WTC11 (cell line): ENCODE measurements around the gene GMPR. TPM values are rescaled to one million over a fixed set of nuclear protein-coding genes. Genes with fewer than 3 reads are reported as not detected.

Experiments used
- ATAC-seq: fragments of 200-7000 bp; cut with Tn5 transposase; 2 replicates; pipeline ENCODE4 v1.10.0; 2021; ENCODE audit warnings: mild to moderate bottlenecking, moderate library complexity
- CTCF ChIA-PET: fragments of 300-600 bp; sonication (Branson Sonifier 250); formaldehyde crosslinking; loops from one replicate; lab custom pipeline; 2021; ENCODE audit warnings: antibody characterized with exemption; lab: Charles Lee
- POLR2A ChIA-PET: fragments of 350-600 bp; sonication (Branson Sonifier 250); formaldehyde crosslinking; loops from one replicate; lab custom pipeline; 2021; ENCODE audit warnings: antibody characterized with exemption; lab: Charles Lee
- DNase-seq: peaks from one replicate; pipeline ENCODE4 v3.0.0; 2021; ENCODE audit warnings: low spot score
- H3K27ac Mint-ChIP-seq: 2 replicates; pipeline ENCODE4 v1.8.0; 2021; ENCODE audit warnings: mixed read lengths
- H3K27me3 Mint-ChIP-seq: 2 replicates; pipeline ENCODE4 v1.8.0; 2021; ENCODE audit warnings: low read depth, mild to moderate bottlenecking, moderate library complexity, mixed read lengths
- H3K36me3 Mint-ChIP-seq: 2 replicates; pipeline ENCODE4 v1.8.0; 2021; ENCODE audit warnings: mixed read lengths
- H3K4me1 Mint-ChIP-seq: 2 replicates; pipeline ENCODE4 v1.8.0; 2022; ENCODE audit warnings: mixed read lengths
- H3K4me3 Mint-ChIP-seq: 2 replicates; pipeline ENCODE4 v1.8.0; 2021; ENCODE audit warnings: mild to moderate bottlenecking, moderate library complexity, mixed read lengths
- H3K9me3 Mint-ChIP-seq: 2 replicates; pipeline ENCODE4 v1.8.0; 2021; ENCODE audit warnings: mixed read lengths
- CBFB ChIP-seq: sonication (generic); formaldehyde crosslinking; IDR thresholded peaks from 2 replicates; pipeline ENCODE4 v1.8.1; 2022; ENCODE audit warnings: mild to moderate bottlenecking, low read depth, missing genetic modification reagents
- CDX4 ChIP-seq: fragments of 250-450 bp; sonication (Bioruptor Pico); IDR thresholded peaks from 2 replicates; pipeline ENCODE4 v1.9.0; 2021; ENCODE audit warnings: moderate library complexity, mild to moderate bottlenecking, inconsistent platforms, borderline replicate concordance
- CREB1 ChIP-seq: sonication (generic); formaldehyde crosslinking; IDR thresholded peaks from 2 replicates; pipeline ENCODE4 v1.8.0; 2023; ENCODE audit warnings: mild to moderate bottlenecking, missing genetic modification reagents
- CREM ChIP-seq: sonication (generic); formaldehyde crosslinking; IDR thresholded peaks from 2 replicates; pipeline ENCODE4 v1.8.1; 2022; ENCODE audit warnings: mild to moderate bottlenecking, missing genetic modification reagents, moderate library complexity
- E2F5 ChIP-seq: sonication (generic); formaldehyde crosslinking; IDR thresholded peaks from 2 replicates; pipeline ENCODE4 v1.8.1; 2022; ENCODE audit warnings: mild to moderate bottlenecking, moderate library complexity, missing genetic modification reagents
- FOXK1 ChIP-seq: sonication (generic); formaldehyde crosslinking; IDR thresholded peaks from 2 replicates; pipeline ENCODE4 v1.8.0; 2022; ENCODE audit warnings: mild to moderate bottlenecking, moderate library complexity, missing genetic modification reagents
- HMGA2 ChIP-seq: fragments of 250-450 bp; sonication (Bioruptor Pico); IDR thresholded peaks from 2 replicates; pipeline ENCODE4 v1.4.0; 2021; ENCODE audit warnings: mild to moderate bottlenecking, moderate library complexity
- HMGXB4 ChIP-seq: sonication (generic); formaldehyde crosslinking; IDR thresholded peaks from 2 replicates; pipeline ENCODE4 v1.8.1; 2023; ENCODE audit warnings: mild to moderate bottlenecking, moderate library complexity, missing genetic modification reagents
- PRRX2 ChIP-seq: fragments of 250-450 bp; sonication (Bioruptor Pico); IDR thresholded peaks from 2 replicates; pipeline ENCODE4 v1.8.0; 2021; ENCODE audit warnings: mild to moderate bottlenecking
- SP1 ChIP-seq: sonication (generic); formaldehyde crosslinking; conservative IDR thresholded peaks from 2 replicates; pipeline ENCODE4 v1.8.1; 2022; ENCODE audit warnings: missing genetic modification reagents
- ZNF281 ChIP-seq: sonication (generic); formaldehyde crosslinking; IDR thresholded peaks from 2 replicates; pipeline ENCODE4 v1.8.0; 2023; ENCODE audit warnings: mild to moderate bottlenecking, missing genetic modification reagents
- ZNF423 ChIP-seq: fragments of 250-450 bp; sonication (Bioruptor Pico); IDR thresholded peaks from 2 replicates; pipeline ENCODE4 v2.1.2; 2022; ENCODE audit warnings: mild to moderate bottlenecking, moderate library complexity
- total RNA-seq: library from RNA; stranded (reverse); gene quantifications from 3 replicates; pipeline ENCODE4 v1.2.3, GENCODE V29; 2021
- TF ChIP-seq, protein P1 (sequence below): sonication (generic); formaldehyde crosslinking; IDR thresholded peaks from 2 replicates; pipeline ENCODE4 v1.8.1; 2023; ENCODE audit warnings: mild to moderate bottlenecking, missing genetic modification reagents, moderate library complexity
- TF ChIP-seq, protein P2 (sequence below): fragments of 250-450 bp; sonication (Bioruptor Pico); IDR thresholded peaks from 2 replicates; pipeline ENCODE4 v2.1.2; 2022; ENCODE audit warnings: mild to moderate bottlenecking, moderate library complexity
- TF ChIP-seq, protein P3 (sequence below): sonication (generic); formaldehyde crosslinking; IDR thresholded peaks from 2 replicates; pipeline ENCODE4 v1.8.1; 2023; ENCODE audit warnings: mild to moderate bottlenecking, missing genetic modification reagents, moderate library complexity
- TF ChIP-seq, protein P4 (sequence below): sonication (generic); formaldehyde crosslinking; IDR thresholded peaks from 2 replicates; pipeline ENCODE4 v1.8.1; 2022; ENCODE audit warnings: mild to moderate bottlenecking, missing genetic modification reagents, moderate library complexity, borderline replicate concordance
- TF ChIP-seq, protein P5 (sequence below): sonication (generic); formaldehyde crosslinking; IDR thresholded peaks from 2 replicates; pipeline ENCODE4 v1.8.1; 2023; ENCODE audit warnings: mild to moderate bottlenecking, missing genetic modification reagents
- TF ChIP-seq, protein P6 (sequence below): sonication (generic); formaldehyde crosslinking; IDR thresholded peaks from 2 replicates; pipeline ENCODE4 v1.8.0; 2023; ENCODE audit warnings: missing genetic modification reagents

GMPR gene
- total RNA-seq, 1 experiment from 2014 or later: 2.4 TPM

DNA sequence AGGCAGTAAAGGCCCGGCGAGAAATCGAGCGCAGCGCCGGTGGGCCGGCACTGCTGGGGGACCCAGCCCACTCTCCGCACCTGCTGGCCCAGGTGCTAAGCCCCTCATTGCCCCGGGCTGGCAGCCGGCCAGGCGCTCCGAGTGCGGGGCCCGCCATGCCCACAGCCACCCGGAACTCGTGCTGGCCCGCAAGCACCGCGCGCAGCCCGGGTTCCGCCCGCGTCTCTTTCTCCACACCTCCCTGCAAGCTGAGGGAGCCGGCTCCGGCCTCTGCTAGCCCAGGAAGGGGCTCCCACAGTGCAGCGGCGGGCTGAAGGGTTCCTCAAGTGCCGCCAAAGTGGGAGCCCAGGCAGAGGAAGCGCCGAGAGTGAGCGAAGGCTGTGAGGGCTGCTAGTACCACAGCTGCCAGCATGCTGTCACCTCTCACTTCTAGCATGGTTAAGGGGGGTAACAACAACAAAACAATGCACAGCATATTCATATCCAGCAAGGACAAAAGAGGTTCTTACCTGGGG lies 11.3 kb upstream of the GMPR start (continued):
- TF ChIP-seq ZNF281: no peak

DNA sequence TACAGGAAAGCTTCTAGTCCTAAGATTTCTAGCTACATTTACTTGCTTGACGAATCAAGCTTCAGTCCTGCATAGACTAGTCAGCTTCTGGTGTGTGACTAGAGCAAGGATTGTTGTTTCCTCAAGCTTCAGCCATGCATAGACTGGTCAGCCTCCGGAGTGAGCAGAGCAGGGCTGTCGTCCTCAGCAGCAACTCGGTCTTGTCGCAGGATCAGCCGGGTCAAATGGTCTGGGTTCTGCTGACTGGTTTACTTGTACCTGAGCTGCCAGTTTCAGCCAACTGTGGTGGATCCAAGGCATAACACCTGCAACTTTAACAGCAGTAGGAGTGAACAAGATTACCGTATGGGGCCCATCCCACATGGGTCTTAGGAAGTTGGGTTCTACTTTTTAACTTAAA lies 10.8 kb upstream of the GMPR start:
- H3K9me3 Mint-ChIP-seq: peaks cover 11% of the 10 kb centered on the region; the same call in 1 of the 2 replicates
- POLR2A ChIA-PET: no interaction called here
- H3K4me1 Mint-ChIP-seq: peaks cover 5% of the 10 kb centered on the region
- no peak for ATAC-seq
- no peaks in the 10 kb centered on the region; the same call in 1 of the 2 replicates for H3K27me3 Mint-ChIP-seq
- H3K36me3 Mint-ChIP-seq: no peaks in the 10 kb centered on the region
- CTCF ChIA-PET: no interaction called here
- no peak overlapping the region for H3K27ac Mint-ChIP-seq
- no peak for DNase-seq
- no peak overlapping the region for H3K4me3 Mint-ChIP-seq
- TF ChIP-seq ZNF423 (no peak), CBFB (CRISPR knock-in tag) (no peak), CREB1 (no peak), HMGXB4 (no peak), HMGA2 (CRISPR knock-in tag) (no peak), E2F5 (CRISPR knock-in tag) (no peak), FOXK1 (CRISPR knock-in tag) (no peak), SP1 (no peak), CDX4 (CRISPR knock-in tag) (no peak), CREM (CRISPR knock-in tag) (no peak), PRRX2 (CRISPR knock-in tag) (no peak)
- TF ChIP-seq, protein P1, sequence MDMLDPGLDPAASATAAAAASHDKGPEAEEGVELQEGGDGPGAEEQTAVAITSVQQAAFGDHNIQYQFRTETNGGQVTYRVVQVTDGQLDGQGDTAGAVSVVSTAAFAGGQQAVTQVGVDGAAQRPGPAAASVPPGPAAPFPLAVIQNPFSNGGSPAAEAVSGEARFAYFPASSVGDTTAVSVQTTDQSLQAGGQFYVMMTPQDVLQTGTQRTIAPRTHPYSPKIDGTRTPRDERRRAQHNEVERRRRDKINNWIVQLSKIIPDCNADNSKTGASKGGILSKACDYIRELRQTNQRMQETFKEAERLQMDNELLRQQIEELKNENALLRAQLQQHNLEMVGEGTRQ (CRISPR knock-in tag): no peak
- TF ChIP-seq, protein P2, sequence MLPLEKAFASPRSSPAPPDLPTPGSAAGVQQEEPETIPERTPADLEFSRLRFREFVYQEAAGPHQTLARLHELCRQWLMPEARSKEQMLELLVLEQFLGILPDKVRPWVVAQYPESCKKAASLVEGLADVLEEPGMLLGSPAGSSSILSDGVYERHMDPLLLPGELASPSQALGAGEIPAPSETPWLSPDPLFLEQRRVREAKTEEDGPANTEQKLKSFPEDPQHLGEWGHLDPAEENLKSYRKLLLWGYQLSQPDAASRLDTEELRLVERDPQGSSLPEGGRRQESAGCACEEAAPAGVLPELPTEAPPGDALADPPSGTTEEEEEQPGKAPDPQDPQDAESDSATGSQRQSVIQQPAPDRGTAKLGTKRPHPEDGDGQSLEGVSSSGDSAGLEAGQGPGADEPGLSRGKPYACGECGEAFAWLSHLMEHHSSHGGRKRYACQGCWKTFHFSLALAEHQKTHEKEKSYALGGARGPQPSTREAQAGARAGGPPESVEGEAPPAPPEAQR (CRISPR knock-in tag): no peak
- TF ChIP-seq, protein P3, sequence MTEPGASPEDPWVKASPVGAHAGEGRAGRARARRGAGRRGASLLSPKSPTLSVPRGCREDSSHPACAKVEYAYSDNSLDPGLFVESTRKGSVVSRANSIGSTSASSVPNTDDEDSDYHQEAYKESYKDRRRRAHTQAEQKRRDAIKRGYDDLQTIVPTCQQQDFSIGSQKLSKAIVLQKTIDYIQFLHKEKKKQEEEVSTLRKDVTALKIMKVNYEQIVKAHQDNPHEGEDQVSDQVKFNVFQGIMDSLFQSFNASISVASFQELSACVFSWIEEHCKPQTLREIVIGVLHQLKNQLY (CRISPR knock-in tag): no peak
- TF ChIP-seq, protein P4, sequence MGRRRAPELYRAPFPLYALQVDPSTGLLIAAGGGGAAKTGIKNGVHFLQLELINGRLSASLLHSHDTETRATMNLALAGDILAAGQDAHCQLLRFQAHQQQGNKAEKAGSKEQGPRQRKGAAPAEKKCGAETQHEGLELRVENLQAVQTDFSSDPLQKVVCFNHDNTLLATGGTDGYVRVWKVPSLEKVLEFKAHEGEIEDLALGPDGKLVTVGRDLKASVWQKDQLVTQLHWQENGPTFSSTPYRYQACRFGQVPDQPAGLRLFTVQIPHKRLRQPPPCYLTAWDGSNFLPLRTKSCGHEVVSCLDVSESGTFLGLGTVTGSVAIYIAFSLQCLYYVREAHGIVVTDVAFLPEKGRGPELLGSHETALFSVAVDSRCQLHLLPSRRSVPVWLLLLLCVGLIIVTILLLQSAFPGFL (CRISPR knock-in tag): no peak
- TF ChIP-seq, protein P5, sequence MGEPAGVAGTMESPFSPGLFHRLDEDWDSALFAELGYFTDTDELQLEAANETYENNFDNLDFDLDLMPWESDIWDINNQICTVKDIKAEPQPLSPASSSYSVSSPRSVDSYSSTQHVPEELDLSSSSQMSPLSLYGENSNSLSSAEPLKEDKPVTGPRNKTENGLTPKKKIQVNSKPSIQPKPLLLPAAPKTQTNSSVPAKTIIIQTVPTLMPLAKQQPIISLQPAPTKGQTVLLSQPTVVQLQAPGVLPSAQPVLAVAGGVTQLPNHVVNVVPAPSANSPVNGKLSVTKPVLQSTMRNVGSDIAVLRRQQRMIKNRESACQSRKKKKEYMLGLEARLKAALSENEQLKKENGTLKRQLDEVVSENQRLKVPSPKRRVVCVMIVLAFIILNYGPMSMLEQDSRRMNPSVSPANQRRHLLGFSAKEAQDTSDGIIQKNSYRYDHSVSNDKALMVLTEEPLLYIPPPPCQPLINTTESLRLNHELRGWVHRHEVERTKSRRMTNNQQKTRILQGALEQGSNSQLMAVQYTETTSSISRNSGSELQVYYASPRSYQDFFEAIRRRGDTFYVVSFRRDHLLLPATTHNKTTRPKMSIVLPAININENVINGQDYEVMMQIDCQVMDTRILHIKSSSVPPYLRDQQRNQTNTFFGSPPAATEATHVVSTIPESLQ: no peak
- TF ChIP-seq, protein P6, sequence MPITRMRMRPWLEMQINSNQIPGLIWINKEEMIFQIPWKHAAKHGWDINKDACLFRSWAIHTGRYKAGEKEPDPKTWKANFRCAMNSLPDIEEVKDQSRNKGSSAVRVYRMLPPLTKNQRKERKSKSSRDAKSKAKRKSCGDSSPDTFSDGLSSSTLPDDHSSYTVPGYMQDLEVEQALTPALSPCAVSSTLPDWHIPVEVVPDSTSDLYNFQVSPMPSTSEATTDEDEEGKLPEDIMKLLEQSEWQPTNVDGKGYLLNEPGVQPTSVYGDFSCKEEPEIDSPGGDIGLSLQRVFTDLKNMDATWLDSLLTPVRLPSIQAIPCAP (CRISPR knock-in tag): no peak
